Cerebellar nuclear complex (tissue), 1 donor: Measurements from ENCODE around the gene AFAP1L2.
"Not testable (repeated sequence)": the region's sequence is repeated elsewhere in the genome, so short reads cannot be mapped to it uniquely, and the experiment has no call there.

ENCODE experiments used
- DNase-seq, 2 experiments: peaks; one replicate each; lab custom pipeline; 2025; lab: John Stamatoyannopoulos, UW

AFAP1L2 gene

GRCh38 chr10:114362826-114363355, 41.4 kb downstream of the AFAP1L2 start:
- DNase-seq = no peak

- peak in 1 of 2 experiments; percentile 11 for DNase-seq
Observed at GRCh38 chr10:114359953-114360345, 44.4 kb downstream of the AFAP1L2 start.

DNA sequence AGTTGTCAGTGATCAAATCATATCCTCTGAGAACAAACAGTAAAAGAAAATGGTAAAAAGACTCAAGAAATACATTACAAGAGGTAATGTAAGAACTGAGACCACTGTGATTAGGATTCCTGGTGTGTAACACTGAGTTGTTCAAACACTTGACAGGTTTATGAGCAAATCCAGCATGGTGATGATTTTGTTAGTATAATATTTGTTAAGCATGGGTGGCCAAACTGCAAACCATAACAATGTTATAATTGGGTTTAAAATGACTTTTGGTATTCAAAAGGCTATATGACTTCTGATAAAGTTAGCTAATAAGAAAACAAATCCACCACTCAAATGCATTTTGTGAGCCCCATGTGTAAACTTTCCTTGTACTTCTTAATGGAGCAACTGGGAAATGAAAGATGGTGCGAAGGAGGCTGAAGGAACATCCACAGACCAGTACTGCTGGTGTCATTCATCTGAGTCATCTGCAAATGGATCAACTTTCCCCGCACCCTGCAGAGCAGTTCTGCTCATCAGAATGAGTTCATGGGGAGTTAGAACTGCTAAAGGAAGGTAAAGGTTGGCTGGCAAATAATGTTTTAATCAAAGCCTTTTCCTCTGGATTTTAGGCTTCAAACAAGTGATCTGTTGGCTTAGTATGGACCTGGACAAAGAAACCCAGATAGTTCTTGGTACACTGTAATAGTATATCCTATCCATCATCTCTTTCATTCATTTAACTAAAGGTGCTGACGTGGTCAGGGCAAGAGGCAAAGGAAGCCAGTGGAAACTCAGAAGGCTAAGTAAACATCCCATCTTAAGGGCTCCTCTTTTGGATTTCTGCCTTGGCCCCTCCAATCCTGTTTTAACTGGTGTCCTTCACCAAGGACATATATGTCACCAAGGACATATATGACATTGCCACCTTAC, 45.0 kb downstream of the AFAP1L2 start:
- DNase-seq = no peak

DNA sequence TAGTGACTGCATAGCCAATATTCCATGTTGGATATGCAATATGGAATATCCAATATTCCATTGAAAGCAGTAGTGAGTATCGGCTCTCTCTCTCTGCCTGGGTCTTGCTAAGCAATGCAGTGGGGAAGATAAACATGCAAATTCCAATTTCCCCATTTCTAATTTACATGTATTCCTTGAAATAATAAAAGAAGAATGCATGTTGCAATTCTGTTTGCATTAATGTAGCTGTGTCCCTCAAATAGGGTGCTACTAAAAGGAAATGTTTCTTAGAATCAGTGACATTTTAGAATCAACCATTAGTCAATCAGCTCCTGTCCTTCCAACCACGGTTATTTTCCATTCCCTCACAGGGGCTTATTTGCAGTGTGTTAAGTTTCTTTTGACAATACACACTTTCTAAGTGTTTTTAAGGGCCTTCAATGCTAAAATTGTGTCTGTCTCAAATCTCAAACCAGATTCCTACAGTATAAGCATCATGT, 46.7 kb downstream of the AFAP1L2 start:
- DNase-seq = no peak

GRCh38 chr10:114356751-114357514, 47.4 kb downstream of the AFAP1L2 start:
- no peak for DNase-seq

- no peak for DNase-seq
Observed at GRCh38 chr10:114356126-114356525, 48.2 kb downstream of the AFAP1L2 start.

DNA sequence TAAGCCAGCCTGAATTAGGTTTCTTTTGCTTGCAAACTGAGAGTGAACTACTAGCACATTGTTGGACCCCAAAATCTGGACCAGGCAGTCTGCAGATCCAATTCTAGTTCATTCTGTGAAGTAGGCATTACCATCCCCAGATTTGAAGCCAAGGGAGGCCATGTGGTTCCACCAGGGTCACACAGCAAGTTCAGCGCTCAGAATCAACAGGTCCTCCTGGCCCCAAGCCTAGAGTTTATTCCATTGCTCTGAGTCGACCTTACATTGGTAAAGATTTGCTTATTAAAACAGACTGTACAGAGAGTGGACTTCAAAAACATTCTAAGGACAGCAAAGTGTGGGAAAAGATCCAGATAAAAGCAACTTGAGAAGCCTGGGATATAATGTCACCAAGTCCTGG, 50.9 kb downstream of the AFAP1L2 start:
- no peak for DNase-seq

DNA sequence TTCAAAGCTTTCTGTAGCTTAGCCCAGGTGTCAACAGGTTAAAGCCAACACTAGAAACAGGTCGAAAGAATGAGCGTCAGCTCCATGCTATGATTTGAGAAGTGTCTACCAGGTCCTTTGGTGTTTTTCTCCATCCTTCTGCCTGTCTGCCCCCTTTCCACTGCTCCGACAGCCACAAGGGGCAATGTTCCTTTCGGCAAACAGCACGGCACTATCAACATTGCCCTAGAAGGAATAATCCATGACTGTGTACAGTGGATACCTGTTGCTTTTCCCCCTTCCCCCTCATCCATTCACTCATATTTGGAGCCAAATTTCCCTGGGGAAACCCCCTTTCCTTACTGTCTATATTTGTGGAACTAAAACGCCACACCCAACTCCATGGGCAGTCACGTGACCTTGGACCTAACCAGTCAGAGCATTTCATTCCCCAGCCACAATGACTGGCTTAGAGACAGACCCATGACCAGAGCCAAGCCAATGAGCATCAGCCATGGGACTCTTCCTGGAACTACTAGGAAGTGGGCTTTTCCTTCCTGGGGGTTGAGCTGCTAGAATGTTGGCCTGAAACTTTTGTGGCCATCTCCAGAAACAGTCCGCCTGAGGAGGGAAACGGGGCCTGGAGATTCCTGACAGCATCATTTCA, 51.5 kb downstream of the AFAP1L2 start:
- no peak for DNase-seq

- DNase-seq = no peak
Observed at GRCh38 chr10:114350751-114351150, 53.6 kb downstream of the AFAP1L2 start.

GRCh38 chr10:114349522-114350215, 54.6 kb downstream of the AFAP1L2 start:
- no peak for DNase-seq

- not testable (repeated sequence) for DNase-seq
Observed at GRCh38 chr10:114349071-114349470, 55.2 kb downstream of the AFAP1L2 start.

DNA sequence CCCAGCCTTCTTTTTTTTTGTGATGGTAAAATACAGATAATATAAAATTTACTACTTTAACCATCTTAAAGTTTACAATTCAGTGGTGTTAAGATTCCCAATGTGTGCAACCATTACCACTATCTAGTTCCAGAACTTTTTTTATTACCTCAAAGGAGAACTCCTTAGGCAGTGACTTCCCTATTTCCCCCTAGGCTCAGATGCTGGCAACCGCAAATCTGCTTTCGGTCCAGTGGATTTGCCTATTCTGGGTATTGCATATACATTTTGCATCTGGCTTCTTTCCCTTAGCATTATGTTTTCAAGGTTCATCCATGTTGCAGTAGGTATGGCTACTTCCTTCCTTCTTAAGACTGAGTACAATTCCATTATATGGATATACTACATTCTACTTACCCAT, 56.5 kb downstream of the AFAP1L2 start:
- DNase-seq = no peak

DNA sequence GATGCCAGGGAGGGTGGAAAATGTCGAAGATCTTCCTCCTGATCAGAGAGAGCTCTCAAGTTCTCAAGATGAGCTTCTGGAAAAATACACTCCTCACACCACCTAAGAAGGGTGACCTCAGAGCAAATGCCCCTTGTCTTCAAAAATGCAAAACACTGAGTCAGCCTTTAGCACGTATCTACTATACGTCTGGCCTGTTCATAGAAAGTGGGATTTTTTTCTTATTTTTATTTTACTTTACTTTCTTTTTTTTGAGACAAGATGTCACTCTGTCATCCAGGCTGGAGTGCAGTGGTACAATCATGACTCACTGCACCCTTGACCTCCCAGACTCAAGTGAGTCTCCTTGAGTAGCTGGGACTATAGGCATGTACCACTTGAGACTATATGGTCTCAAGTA, 57.1 kb downstream of the AFAP1L2 start:
- DNase-seq = no peak

DNA sequence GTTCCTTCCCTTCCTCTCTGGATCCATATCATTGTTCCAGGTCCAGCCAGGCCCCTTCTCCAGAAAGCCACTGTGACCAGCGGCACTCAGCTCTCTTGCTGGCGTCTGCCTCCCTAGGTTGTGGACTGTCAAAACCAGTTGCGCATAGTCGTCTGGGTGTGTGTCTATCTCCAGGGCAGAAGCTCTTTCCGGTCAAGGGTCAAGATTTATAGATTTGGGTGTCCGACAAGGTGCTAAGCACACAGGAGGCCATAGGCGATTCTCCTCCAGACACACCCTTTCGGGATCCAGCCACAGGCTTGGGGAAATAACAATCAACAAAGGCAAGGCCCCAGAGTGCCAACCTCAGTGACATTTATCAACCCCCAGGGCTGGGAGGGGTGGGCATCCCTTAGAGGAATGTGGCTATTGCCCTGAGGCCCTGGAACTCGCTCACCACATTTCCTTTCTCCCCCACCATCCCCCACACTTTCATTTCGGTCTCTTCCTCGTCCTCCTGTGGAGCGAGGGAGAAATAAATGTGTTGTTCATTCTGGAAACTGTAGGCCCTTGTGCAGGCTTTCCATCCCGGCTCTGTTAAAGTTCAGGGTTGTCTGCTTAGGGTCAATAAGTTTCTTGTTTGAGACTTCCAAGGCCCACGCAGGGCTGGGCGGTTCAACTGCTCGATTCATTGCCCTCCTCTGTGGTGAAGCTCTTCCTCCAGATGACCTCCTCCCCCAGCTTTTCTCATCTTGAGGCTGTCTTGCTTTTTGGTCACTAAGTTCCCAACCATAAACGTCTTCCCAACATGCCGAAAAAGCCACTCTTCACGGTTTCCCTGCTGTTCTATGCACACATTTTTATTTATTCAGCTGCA, 57.9 kb downstream of the AFAP1L2 start:
- no peak for DNase-seq

DNA sequence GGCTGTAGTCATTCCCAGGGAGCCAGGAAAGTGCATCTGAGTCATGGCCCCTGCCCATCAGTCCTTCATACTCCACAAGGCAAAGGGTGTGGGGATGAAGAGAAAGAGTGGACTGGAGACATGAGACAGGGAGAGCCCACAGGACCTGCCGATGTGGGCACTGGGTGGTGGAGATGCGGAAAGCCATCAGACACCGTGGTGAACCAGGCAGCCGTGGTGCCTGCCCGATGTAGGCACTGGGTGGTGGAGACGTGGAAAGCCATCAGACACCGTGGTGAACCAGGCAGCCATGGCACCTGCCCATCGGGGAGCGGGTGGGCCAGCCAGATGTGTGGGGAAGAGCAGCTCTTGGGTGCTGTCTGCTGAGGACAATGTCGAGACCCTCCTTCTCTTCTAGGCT, 58.6 kb downstream of the AFAP1L2 start:
- no peak for DNase-seq

GRCh38 chr10:114343623-114344505, 60.4 kb downstream of the AFAP1L2 start:
- DNase-seq = no peak

DNA sequence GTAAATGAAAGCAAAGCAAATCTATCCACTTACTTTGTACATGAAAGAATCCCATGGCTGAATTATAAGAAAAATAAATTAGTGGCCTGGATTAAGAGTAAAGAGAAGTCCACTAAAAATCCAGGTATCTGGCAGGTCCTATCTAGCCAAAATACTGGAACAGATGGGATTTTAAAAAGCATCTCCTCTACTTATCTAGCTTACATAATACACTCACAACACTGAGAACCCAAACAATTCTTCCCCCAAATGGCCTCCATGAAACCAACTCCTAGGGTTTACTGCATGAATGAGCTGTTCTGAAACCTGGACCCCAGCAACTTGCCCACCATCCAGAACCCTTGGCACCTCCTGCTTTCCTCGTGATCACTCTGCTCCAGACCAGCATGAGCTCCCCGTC, 61.3 kb downstream of the AFAP1L2 start:
- DNase-seq = peak in 1 of 2 experiments; percentile 67

- no peak for DNase-seq
Observed at GRCh38 chr10:114340816-114341215, 63.5 kb downstream of the AFAP1L2 start.
